Parathyroid adenoma (tissue), 2 donors: ENCODE results near the gene MAP4K4.

Experiments
- H2AFZ ChIP-seq: fragments of 300-600 bp; sonication (generic); one replicate; pipeline ENCODE4 v1.7.0; 2017; ENCODE audit warnings: antibody characterized with exemption, mild to moderate bottlenecking
- H3K27ac ChIP-seq: fragments of 300-600 bp; sonication (generic); one replicate; pipeline ENCODE4 v1.7.0; 2017
- H3K27me3 ChIP-seq: fragments of 300-600 bp; sonication (generic); one replicate; pipeline ENCODE4 v1.7.0; 2017; ENCODE audit warnings: low read length; ENCODE audit not compliant: control insufficient read depth, insufficient read depth
- H3K36me3 ChIP-seq: fragments of 300-600 bp; sonication (generic); one replicate; pipeline ENCODE4 v1.7.0; 2017; ENCODE audit warnings: low read length; ENCODE audit not compliant: control insufficient read depth, insufficient read depth
- H3K4me1 ChIP-seq: fragments of 300-600 bp; sonication (generic); one replicate; pipeline ENCODE4 v1.7.0; 2017; ENCODE audit warnings: control low read depth
- H3K4me2 ChIP-seq: fragments of 300-600 bp; sonication (generic); one replicate; pipeline ENCODE4 v1.7.0; 2017; ENCODE audit warnings: low read length
- H3K4me3 ChIP-seq: fragments of 300-600 bp; sonication (generic); one replicate; pipeline ENCODE4 v1.7.0; 2017; ENCODE audit warnings: low read depth, low read length
- H3K79me2 ChIP-seq: fragments of 300-600 bp; sonication (generic); one replicate; pipeline ENCODE4 v1.7.0; 2017; ENCODE audit warnings: control low read depth
- H3K9ac ChIP-seq: fragments of 300-600 bp; sonication (generic); one replicate; pipeline ENCODE4 v1.7.0; 2017; ENCODE audit warnings: mild to moderate bottlenecking
- H3K9me3 ChIP-seq: fragments of 300-600 bp; sonication (generic); one replicate; pipeline ENCODE4 v1.7.0; 2017; ENCODE audit warnings: low read length; ENCODE audit not compliant: control insufficient read depth
- TF ChIP-seq, protein P1 (sequence below): fragments of 300-600 bp; sonication (generic); IDR thresholded peaks from one replicate; pipeline ENCODE4 v1.7.0; 2017; ENCODE audit warnings: antibody characterized with exemption, mild to moderate bottlenecking
- donor health status: primary hyperparathyroidism.

MAP4K4 gene

DNA sequence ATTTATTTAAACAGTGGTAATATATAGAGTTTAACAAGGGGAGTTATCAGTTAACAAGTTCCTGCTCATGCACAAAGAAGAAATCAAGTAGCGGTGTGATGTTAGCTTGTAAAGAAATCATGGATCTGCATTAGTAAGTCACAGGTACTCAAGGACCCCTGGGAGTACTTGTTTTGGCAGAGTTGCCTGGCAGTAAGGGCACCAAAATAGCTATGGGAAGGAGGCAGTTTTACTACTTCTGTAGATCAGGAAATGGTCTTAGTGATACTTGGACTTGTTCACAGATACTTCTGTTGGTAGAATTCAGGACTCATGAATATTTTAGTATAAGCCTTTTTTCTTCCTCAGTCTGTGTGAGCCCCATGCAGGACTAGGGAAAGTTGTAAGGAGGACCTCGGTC lies 186.9 kb downstream of the MAP4K4 start:
- TF ChIP-seq, protein P1, sequence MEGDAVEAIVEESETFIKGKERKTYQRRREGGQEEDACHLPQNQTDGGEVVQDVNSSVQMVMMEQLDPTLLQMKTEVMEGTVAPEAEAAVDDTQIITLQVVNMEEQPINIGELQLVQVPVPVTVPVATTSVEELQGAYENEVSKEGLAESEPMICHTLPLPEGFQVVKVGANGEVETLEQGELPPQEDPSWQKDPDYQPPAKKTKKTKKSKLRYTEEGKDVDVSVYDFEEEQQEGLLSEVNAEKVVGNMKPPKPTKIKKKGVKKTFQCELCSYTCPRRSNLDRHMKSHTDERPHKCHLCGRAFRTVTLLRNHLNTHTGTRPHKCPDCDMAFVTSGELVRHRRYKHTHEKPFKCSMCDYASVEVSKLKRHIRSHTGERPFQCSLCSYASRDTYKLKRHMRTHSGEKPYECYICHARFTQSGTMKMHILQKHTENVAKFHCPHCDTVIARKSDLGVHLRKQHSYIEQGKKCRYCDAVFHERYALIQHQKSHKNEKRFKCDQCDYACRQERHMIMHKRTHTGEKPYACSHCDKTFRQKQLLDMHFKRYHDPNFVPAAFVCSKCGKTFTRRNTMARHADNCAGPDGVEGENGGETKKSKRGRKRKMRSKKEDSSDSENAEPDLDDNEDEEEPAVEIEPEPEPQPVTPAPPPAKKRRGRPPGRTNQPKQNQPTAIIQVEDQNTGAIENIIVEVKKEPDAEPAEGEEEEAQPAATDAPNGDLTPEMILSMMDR: no peak
- Histone ChIP-seq H3K36me3 (no peaks in the 10 kb centered on the region), H3K27ac (peak overlapping the region; percentile 73), H3K79me2 (no peaks in the 10 kb centered on the region), H3K4me3 (no peak overlapping the region), H3K9ac (no peak overlapping the region), H3K9me3 (no peaks in the 10 kb centered on the region), H3K4me2 (no peak overlapping the region), H3K4me1 (peaks cover 42% of the 10 kb centered on the region), H2AFZ (no peak overlapping the region), H3K27me3 (no peaks in the 10 kb centered on the region)

DNA sequence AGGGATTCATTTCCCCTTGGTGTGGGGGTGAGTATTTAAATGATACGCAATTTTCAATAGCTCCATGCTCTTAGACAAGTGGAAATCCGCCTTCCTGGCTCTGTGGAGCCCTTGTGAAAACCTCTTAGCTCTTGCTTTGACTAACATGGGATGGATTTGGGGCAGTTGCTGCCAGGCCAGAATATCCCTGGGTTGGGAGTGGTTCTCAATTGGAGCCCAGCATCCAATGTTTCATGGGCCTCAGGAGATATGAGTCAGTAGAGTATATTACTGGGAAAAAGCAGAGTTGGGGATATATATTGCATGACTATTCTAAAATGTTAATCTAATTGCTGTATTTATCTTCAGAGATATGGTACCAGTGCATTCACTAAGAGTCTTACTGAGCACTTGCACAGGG lies 189.8 kb downstream of the MAP4K4 start:
- Histone ChIP-seq H3K4me3 (no peak overlapping the region), H3K27me3 (no peaks in the 10 kb centered on the region), H3K9me3 (no peaks in the 10 kb centered on the region), H3K79me2 (no peaks in the 10 kb centered on the region), H3K27ac (peak overlapping the region; percentile 49), H3K9ac (no peak overlapping the region), H2AFZ (no peak overlapping the region), H3K4me2 (no peak overlapping the region), H3K36me3 (no peaks in the 10 kb centered on the region), H3K4me1 (peaks cover 46% of the 10 kb centered on the region)
- TF ChIP-seq, protein P1: no peak

DNA sequence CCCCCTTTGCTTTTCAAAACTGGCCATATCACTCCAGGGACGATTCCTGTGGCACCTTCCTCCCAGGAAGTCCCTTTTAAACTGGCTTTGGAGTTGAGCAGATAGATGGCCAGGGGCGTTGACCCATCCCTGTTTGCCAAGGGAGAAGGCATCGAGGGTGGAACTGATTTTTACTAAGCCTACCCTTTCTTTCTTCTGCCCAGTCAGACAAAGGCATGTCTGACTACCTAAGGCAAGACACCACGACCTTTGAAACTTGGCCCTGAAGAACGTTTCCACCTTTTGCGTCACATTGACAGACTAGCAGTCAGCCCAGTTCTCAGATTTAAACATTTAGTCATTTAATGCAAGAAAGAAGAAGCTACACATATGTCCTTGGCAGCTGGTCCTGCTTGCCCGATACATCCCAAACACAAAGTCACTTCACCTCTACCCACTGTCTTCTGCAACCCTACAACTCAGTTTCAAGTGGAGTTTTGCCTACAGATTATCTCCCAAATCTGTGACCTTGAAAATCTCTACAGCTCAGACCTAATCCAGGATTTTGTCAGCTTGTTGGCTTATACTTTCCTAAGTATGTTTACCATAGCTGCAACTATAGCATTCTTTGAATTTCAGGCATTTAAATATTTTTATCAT lies 192.1 kb downstream of the MAP4K4 start:
- H2AFZ ChIP-seq: no peak overlapping the region
- no peak overlapping the region for H3K9ac ChIP-seq
- no peak overlapping the region for H3K4me2 ChIP-seq
- TF ChIP-seq, protein P1: no peak
- no peaks in the 10 kb centered on the region for H3K36me3 ChIP-seq
- H3K9me3 ChIP-seq: no peaks in the 10 kb centered on the region
- H3K4me1 ChIP-seq: peaks cover 33% of the 10 kb centered on the region
- no peak overlapping the region for H3K4me3 ChIP-seq
- no peaks in the 10 kb centered on the region for H3K27me3 ChIP-seq
- no peak overlapping the region for H3K27ac ChIP-seq
- no peaks in the 10 kb centered on the region for H3K79me2 ChIP-seq

DNA sequence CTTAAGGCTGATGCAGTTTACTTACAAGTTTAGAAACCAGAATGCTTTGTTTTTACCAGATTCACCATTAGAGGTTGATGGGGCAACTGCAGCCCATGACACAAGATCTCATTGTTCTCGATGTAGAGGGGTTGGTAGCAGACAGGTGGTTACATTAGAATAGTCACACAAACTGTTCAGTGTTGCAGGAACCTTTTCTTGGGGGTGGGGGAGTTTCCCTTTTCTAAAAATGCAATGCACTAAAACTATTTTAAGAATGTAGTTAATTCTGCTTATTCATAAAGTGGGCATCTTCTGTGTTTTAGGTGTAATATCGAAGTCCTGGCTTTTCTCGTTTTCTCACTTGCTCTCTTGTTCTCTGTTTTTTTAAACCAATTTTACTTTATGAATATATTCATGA lies 194.9 kb downstream of the MAP4K4 start:
- Histone ChIP-seq H3K4me1 (peaks cover 18% of the 10 kb centered on the region), H3K4me2 (no peak overlapping the region), H3K9ac (no peak overlapping the region), H3K4me3 (no peak overlapping the region), H3K79me2 (no peaks in the 10 kb centered on the region), H2AFZ (no peak overlapping the region), H3K36me3 (no peaks in the 10 kb centered on the region), H3K9me3 (no peaks in the 10 kb centered on the region), H3K27ac (no peak overlapping the region), H3K27me3 (no peaks in the 10 kb centered on the region)
- TF ChIP-seq, protein P1: no peak

DNA sequence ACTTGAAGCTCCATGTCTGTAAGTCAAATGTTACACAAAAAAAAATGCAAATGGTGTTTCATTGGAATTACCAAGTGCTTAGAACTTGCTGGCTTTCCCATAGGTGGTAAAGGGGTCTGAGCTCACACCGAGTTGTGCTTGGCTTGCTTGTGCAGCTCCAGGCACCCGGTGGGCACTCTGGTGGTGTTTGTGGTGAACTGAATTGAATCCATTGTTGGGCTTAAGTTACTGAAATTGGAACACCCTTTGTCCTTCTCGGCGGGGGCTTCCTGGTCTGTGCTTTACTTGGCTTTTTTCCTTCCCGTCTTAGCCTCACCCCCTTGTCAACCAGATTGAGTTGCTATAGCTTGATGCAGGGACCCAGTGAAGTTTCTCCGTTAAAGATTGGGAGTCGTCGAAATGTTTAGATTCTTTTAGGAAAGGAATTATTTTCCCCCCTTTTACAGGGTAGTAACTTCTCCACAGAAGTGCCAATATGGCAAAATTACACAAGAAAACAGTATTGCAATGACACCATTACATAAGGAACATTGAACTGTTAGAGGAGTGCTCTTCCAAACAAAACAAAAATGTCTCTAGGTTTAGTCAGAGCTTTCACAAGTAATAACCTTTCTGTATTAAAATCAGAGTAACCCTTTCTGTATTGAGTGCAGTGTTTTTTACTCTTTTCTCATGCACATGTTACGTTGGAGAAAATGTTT lies 196.3 kb downstream of the MAP4K4 start:
- Histone ChIP-seq H3K9ac (no peak overlapping the region), H3K4me2 (no peak overlapping the region), H2AFZ (no peak overlapping the region), H3K27ac (no peak overlapping the region), H3K4me3 (no peak overlapping the region), H3K27me3 (no peaks in the 10 kb centered on the region), H3K79me2 (no peaks in the 10 kb centered on the region), H3K36me3 (no peaks in the 10 kb centered on the region), H3K9me3 (no peaks in the 10 kb centered on the region), H3K4me1 (peaks cover 10% of the 10 kb centered on the region)
- TF ChIP-seq, protein P1: no peak
